ENCODE measurements around the gene SLC22A8. TPM values are rescaled to one million over a fixed set of nuclear protein-coding genes. Genes with fewer than 3 reads are reported as not detected.

Gene SLC22A8
- total and polyA plus RNA-seq, 8 donors: not detected

DNA sequence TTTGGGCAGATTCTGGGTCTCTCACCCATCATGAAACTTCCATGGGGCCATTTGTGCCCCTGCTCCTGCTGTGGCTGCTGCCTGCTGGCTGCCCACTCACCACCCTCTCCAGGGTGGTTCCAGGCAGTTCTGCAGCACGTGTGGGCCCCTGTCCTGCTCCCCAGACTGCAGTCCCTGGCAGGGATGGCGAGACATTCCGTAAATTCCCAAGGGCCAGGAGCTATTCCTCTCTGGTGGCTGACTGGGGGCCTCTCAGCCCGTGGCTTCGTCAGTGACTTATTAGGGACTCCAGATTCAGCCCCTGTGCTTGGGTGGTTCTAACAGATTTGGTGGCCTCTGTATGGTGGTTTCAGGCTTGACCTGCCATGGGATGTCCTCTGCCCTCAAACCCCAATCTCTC, 3.9 kb upstream of the SLC22A8 start:
- Histone ChIP-seq H3K27me3 (no peaks in the 10 kb centered on the region), H3K4me3 (no peak overlapping the region), H3K9me3 (no peaks in the 10 kb centered on the region), H3K36me3 (no peaks in the 10 kb centered on the region), H3K27ac (no peak overlapping the region), H3K4me1 (peaks cover 0 to 34% (median 23%) of the 10 kb centered on the region in 4 donors)
- WGBS, 5 donors: 72 to 91% (median 82%) methylated on average over 5 of the region's 5 CpGs
- no peak for DNase-seq
- TF ChIP-seq POLR2A (IDR thresholded peaks at IDR 0.05) (no peak), EP300 (IDR thresholded peaks at IDR 0.05) (no peak), POLR2AphosphoS5 (IDR thresholded peaks at IDR 0.05) (no peak)
- TF ChIP-seq, protein P1, sequence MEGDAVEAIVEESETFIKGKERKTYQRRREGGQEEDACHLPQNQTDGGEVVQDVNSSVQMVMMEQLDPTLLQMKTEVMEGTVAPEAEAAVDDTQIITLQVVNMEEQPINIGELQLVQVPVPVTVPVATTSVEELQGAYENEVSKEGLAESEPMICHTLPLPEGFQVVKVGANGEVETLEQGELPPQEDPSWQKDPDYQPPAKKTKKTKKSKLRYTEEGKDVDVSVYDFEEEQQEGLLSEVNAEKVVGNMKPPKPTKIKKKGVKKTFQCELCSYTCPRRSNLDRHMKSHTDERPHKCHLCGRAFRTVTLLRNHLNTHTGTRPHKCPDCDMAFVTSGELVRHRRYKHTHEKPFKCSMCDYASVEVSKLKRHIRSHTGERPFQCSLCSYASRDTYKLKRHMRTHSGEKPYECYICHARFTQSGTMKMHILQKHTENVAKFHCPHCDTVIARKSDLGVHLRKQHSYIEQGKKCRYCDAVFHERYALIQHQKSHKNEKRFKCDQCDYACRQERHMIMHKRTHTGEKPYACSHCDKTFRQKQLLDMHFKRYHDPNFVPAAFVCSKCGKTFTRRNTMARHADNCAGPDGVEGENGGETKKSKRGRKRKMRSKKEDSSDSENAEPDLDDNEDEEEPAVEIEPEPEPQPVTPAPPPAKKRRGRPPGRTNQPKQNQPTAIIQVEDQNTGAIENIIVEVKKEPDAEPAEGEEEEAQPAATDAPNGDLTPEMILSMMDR (IDR thresholded peaks at IDR 0.05): no peak
- intact Hi-C loops (cut with DNase I; ENCODE audit: low total_unique reads): no loop called here

DNA sequence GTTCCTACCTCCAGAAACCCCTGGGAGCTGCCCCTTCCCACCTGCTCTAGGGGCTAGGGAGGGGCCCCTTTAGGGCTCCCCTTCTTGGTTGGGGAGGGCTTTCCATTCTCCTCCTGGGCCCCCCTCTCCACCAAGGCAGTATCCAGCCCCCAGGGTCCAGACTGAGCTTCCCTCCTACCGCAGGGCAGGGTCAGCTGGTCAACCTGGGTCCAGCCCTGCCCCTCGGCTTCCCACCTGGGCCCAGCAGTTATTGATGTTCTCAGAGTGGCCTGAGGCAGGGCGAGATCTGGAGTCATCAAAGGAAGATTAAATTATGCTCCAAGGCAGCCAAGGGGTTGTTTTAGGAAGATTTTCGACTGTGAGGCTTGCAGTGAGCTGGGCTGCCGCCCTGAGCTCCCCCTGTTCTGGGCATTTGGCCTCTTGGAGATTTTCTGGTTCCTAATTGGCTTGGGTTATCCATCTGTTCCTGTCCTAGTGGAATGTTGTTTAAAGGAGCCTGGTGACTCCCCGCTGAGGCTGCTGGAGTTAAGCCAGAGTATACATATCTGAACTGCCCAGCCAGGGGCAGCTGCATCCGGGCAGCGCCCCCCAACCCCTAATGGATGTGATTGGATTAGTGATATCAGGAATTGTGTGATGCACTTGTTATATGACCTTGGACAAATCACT, 1.8 kb upstream of the SLC22A8 start:
- Histone ChIP-seq H3K36me3 (no peaks in the 10 kb centered on the region), H3K4me3 (no peak overlapping the region), H3K27ac (peak overlapping the region in 1 of 5 donors; percentile 54), H3K27me3 (no peaks in the 10 kb centered on the region), H3K9me3 (no peaks in the 10 kb centered on the region), H3K4me1 (peaks cover 0 to 32% (median 17%) of the 10 kb centered on the region in 4 donors)
- no peak for TF ChIP-seq POLR2A (IDR thresholded peaks at IDR 0.05)
- TF ChIP-seq, protein P1 (IDR thresholded peaks at IDR 0.05): no peak
- no peak for TF ChIP-seq EP300 (IDR thresholded peaks at IDR 0.05)
- TF ChIP-seq POLR2AphosphoS5 (IDR thresholded peaks at IDR 0.05): no peak
- DNase-seq: peak; percentile 40 to 62
- WGBS, 5 donors: 16 to 29% (median 21%) methylated on average over 8 of the region's 8 CpGs
- intact Hi-C loops (cut with DNase I; ENCODE audit: low total_unique reads): no loop called here

DNA sequence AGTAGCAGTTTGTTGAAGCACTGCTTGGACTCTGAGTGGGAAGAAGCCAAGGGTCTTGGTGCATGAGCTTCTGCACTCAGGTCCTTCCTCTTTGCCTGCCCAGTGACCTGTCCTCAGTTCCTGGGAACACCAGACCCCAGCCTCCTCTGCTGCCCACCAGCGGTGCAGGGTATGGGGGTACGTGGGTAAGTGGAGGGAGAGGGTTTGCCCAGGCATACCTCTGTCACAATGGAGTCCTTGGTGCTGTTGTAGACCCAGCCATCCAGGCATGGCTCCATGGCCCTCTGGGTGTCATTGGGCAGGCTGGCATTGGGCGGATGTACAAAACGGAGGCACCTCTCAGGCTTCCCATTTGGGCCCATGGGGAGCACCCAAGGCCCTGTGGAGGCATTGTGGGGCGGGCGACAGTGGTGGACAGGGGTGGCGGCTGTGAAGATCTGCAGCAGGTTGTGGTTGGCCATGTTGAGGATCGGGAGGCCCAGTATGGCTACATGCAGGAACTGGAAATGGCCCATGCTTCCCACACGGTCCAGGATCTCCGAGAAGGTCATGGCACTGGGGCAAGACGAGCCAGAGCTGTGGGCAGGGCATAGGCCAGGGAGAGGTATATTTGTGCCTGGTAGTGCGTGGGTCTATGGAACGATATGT, 1.1 kb downstream of the SLC22A8 start:
- 86 to 94% (median 90%) methylated on average over 10 to 13 of the region's 13 CpGs for WGBS, 5 donors
- DNase-seq: no peak
- peaks cover 0 to 32% (median 18%) of the 10 kb centered on the region in 4 donors for H3K4me1 ChIP-seq
- no peak overlapping the region for H3K4me3 ChIP-seq
- TF ChIP-seq, protein P1 (IDR thresholded peaks at IDR 0.05): no peak
- TF ChIP-seq POLR2A (IDR thresholded peaks at IDR 0.05) (no peak), POLR2AphosphoS5 (IDR thresholded peaks at IDR 0.05) (no peak), EP300 (IDR thresholded peaks at IDR 0.05) (no peak)
- intact Hi-C loops (cut with DNase I; ENCODE audit: low total_unique reads): no loop called here
- no peak overlapping the region for H3K27ac ChIP-seq
- no peaks in the 10 kb centered on the region for H3K27me3 ChIP-seq
- no peaks in the 10 kb centered on the region for H3K9me3 ChIP-seq
- no peaks in the 10 kb centered on the region for H3K36me3 ChIP-seq

DNA sequence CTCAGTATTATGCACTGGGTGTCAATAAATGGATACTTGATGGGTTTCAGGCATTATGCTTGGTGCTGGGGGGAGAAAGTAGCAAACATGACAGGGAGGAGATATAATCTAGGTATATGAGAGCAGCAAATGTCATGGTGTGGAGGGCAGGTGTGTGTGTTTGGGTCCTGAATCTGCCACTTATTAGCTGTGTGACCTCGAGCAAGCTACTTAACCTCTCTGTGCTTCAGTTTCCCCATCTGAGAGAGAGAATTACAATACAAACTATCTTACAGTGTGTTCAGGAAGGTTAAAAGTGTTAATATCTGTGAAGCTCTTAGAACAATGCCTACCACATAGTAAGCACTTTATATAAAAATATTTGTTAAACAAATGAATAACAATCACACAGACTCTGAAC, 2.8 kb downstream of the SLC22A8 start:
- no peak for DNase-seq
- no peaks in the 10 kb centered on the region for H3K27me3 ChIP-seq
- TF ChIP-seq EP300 (IDR thresholded peaks at IDR 0.05): no peak
- H3K36me3 ChIP-seq: no peaks in the 10 kb centered on the region
- H3K4me1 ChIP-seq: peaks cover 0 to 29% (median 18%) of the 10 kb centered on the region in 4 donors
- no peaks in the 10 kb centered on the region for H3K9me3 ChIP-seq
- H3K27ac ChIP-seq: peak overlapping the region in 4 of 5 donors; percentile 27 to 69 (median 42)
- H3K4me3 ChIP-seq: no peak overlapping the region
- intact Hi-C loops (cut with DNase I; ENCODE audit: low total_unique reads): no loop called here
- 25 to 68% (median 39%) methylated on average over 1 of the region's 1 CpG for WGBS, 5 donors

DNA sequence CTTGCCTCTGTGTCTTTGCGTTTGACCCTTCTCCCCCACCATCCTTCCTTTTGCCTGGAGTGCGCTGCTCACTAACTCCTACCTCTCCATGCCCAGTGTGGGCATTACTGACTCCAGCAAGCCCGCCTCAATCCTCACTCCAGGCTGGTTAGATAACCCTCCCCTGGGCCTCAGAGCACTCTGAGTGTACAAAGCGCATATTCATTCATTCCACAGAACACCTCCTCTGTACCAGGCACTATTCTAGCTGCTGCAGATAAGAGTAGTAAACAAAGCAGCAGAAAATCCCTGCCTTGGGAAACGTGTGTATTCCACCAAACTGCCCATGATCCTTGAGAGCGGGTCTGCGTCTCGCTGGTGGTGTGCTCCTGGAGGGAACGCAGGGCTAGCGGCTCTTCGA, 3.2 kb downstream of the SLC22A8 start:
- intact Hi-C loops (cut with DNase I; ENCODE audit: low total_unique reads): no loop called here
- H3K4me1 ChIP-seq: peaks cover 0 to 25% (median 16%) of the 10 kb centered on the region in 4 donors
- no peaks in the 10 kb centered on the region for H3K36me3 ChIP-seq
- TF ChIP-seq POLR2AphosphoS5 (IDR thresholded peaks at IDR 0.05) (peak in 2 of 3 donors; percentile 6 to 43), EP300 (IDR thresholded peaks at IDR 0.05) (no peak), POLR2A (IDR thresholded peaks at IDR 0.05) (no peak)
- TF ChIP-seq, protein P1 (IDR thresholded peaks at IDR 0.05): no peak
- 31 to 61% (median 37%) methylated on average over 11 of the region's 11 CpGs for WGBS, 5 donors
- H3K27me3 ChIP-seq: no peaks in the 10 kb centered on the region
- H3K27ac ChIP-seq: peak overlapping the region in 4 of 5 donors; percentile 27 to 69 (median 42)
- peak; percentile 44 to 70 for DNase-seq
- H3K4me3 ChIP-seq: no peak overlapping the region
- H3K9me3 ChIP-seq: no peaks in the 10 kb centered on the region

Data from stomach (tissue), 9 donors.